HEK293 (cell line): ENCODE data around the gene TRIM46.

Experiments
- CTCF ChIA-PET: fragments of 350-600 bp; formaldehyde crosslinking; extraction: SDS; loops from one replicate; lab custom pipeline; 2021; ENCODE audit warnings: antibody characterized with exemption; lab: Yijun Ruan, JAX
- POLR2A ChIA-PET: fragments of 300-600 bp; formaldehyde crosslinking; extraction: SDS; loops from one replicate; lab custom pipeline; 2020; ENCODE audit warnings: antibody characterized with exemption, inconsistent platforms; lab: Yijun Ruan, JAX
- H3K27ac ChIP-seq: fragments of 200-500 bp; sonication (Bioruptor generic); 2 replicates; pipeline ENCODE4 v1.5.1; 2014; ENCODE audit warnings: low read depth, low read length, control low read depth, inconsistent platforms; ENCODE audit errors: extremely low read depth
- H3K36me3 ChIP-seq, 2 experiments: fragments of 200-500 bp in 1 of 2; sonication (Bioruptor generic) in 1 of 2; 1 replicate in 1 of 2; 2 replicates in 1 of 2; pipeline ENCODE4 v1.5.1; 2014 to 2017; ENCODE audit warnings: inconsistent platforms in 2 of 2, low read length in 2 of 2; ENCODE audit not compliant: control insufficient read depth in 2 of 2, insufficient read depth in 1 of 2
- H3K4me1 ChIP-seq: fragments of 200-500 bp; sonication (Bioruptor generic); 2 replicates; pipeline ENCODE4 v1.5.1; 2014; ENCODE audit warnings: mild to moderate bottlenecking, low read length, inconsistent platforms; ENCODE audit not compliant: control insufficient read depth, insufficient read depth
- H3K4me3 ChIP-seq: 2 replicates; pipeline ENCODE4 v1.5.1; 2011; ENCODE audit warnings: low read depth, mild to moderate bottlenecking, control low read depth, low read length, moderate library complexity
- H3K9me3 ChIP-seq: fragments of 200-500 bp; sonication (Bioruptor generic); 2 replicates; pipeline ENCODE4 v1.5.1; 2014; ENCODE audit warnings: low read depth, low read length, inconsistent platforms; ENCODE audit not compliant: control insufficient read depth, insufficient read depth
- EGR2 ChIP-seq: fragments of 450-650 bp; formaldehyde crosslinking; IDR thresholded peaks from 2 replicates; pipeline ENCODE4 v1.5.1; 2016; ENCODE audit warnings: low read depth, missing biosample characterization, missing genetic modification characterization
- GLIS1 ChIP-seq: fragments of 450-650 bp; formaldehyde crosslinking; IDR thresholded peaks from 2 replicates; pipeline ENCODE4 v1.5.1; 2016; ENCODE audit warnings: missing biosample characterization, missing genetic modification characterization
- IKZF3 ChIP-seq: fragments of 450-650 bp; IDR thresholded peaks from 2 replicates; pipeline ENCODE4 v1.5.0; 2018; ENCODE audit warnings: missing biosample characterization, mild to moderate bottlenecking, missing genetic modification characterization, moderate library complexity
- KLF9 ChIP-seq: fragments of 450-650 bp; formaldehyde crosslinking; IDR thresholded peaks from 2 replicates; pipeline ENCODE4 v1.5.1; 2016; ENCODE audit warnings: missing biosample characterization, missing genetic modification characterization, low read depth
- PRDM1 ChIP-seq: fragments of 450-650 bp; formaldehyde crosslinking; IDR thresholded peaks from 2 replicates; pipeline ENCODE4; 2016; ENCODE audit warnings: missing biosample characterization, missing genetic modification characterization
- SP2 ChIP-seq: fragments of 450-650 bp; formaldehyde crosslinking; IDR thresholded peaks from 2 replicates; pipeline ENCODE4 v1.5.1; 2016; ENCODE audit warnings: missing biosample characterization, missing genetic modification characterization
- TCF7L2 ChIP-seq: IDR thresholded peaks from 2 replicates; pipeline ENCODE4 v1.6.1; 2011; ENCODE audit warnings: low read depth, mild to moderate bottlenecking, inconsistent platforms, low read length, moderate library complexity, borderline replicate concordance
- TRIM28 ChIP-seq: IDR thresholded peaks from 2 replicates; pipeline ENCODE4 v1.6.1; 2011; ENCODE audit warnings: low read length, control low read depth, borderline replicate concordance
- ZBTB20 ChIP-seq: fragments of 450-650 bp; formaldehyde crosslinking; IDR thresholded peaks from 2 replicates; pipeline ENCODE4 v1.5.1; 2016; ENCODE audit warnings: missing biosample characterization, missing genetic modification characterization
- ZFP37 ChIP-seq: fragments of 450-650 bp; formaldehyde crosslinking; IDR thresholded peaks from 2 replicates; pipeline ENCODE4 v1.5.1; 2016; ENCODE audit warnings: missing biosample characterization, missing genetic modification characterization
- ZNF155 ChIP-seq: fragments of 450-650 bp; formaldehyde crosslinking; IDR thresholded peaks from 2 replicates; pipeline ENCODE4 v1.5.1; 2016; ENCODE audit warnings: missing biosample characterization, missing genetic modification characterization
- ZNF2 ChIP-seq: fragments of 450-650 bp; formaldehyde crosslinking; IDR thresholded peaks from 2 replicates; pipeline ENCODE4 v1.5.1; 2016; ENCODE audit warnings: missing biosample characterization, missing genetic modification characterization
- ZNF202 ChIP-seq: fragments of 450-650 bp; formaldehyde crosslinking; IDR thresholded peaks from 2 replicates; pipeline ENCODE4 v1.5.1; 2016; ENCODE audit warnings: missing biosample characterization, missing genetic modification characterization, borderline replicate concordance
- ZNF266 ChIP-seq: fragments of 450-650 bp; formaldehyde crosslinking; IDR thresholded peaks from 2 replicates; pipeline ENCODE4 v1.5.1; 2016; ENCODE audit warnings: missing biosample characterization, missing genetic modification characterization, low read depth
- ZNF302 ChIP-seq: fragments of 450-650 bp; formaldehyde crosslinking; IDR thresholded peaks from 2 replicates; pipeline ENCODE4 v1.5.1; 2016; ENCODE audit warnings: missing biosample characterization, missing genetic modification characterization, low read depth
- ZNF335 ChIP-seq: fragments of 450-650 bp; formaldehyde crosslinking; conservative IDR thresholded peaks from 2 replicates; pipeline ENCODE4 v1.5.1; 2016; ENCODE audit warnings: missing biosample characterization, missing genetic modification characterization
- ZNF37A ChIP-seq: fragments of 450-650 bp; IDR thresholded peaks from 2 replicates; pipeline ENCODE4 v1.5.1; 2018; ENCODE audit warnings: missing biosample characterization, missing genetic modification characterization
- ZNF391 ChIP-seq: fragments of 450-650 bp; formaldehyde crosslinking; IDR thresholded peaks from 2 replicates; pipeline ENCODE4 v1.5.1; 2016; ENCODE audit warnings: low read depth, missing biosample characterization, missing genetic modification characterization, borderline replicate concordance
- ZNF398 ChIP-seq: fragments of 450-650 bp; formaldehyde crosslinking; IDR thresholded peaks from 2 replicates; pipeline ENCODE4 v1.5.1; 2017; ENCODE audit warnings: missing biosample characterization, missing genetic modification characterization
- ZNF404 ChIP-seq: fragments of 450-650 bp; formaldehyde crosslinking; IDR thresholded peaks from 2 replicates; pipeline ENCODE4 v1.5.1; 2017; ENCODE audit warnings: missing biosample characterization, missing genetic modification characterization
- ZNF600 ChIP-seq: fragments of 450-650 bp; formaldehyde crosslinking; IDR thresholded peaks from 2 replicates; pipeline ENCODE4 v1.5.1; 2016; ENCODE audit warnings: missing biosample characterization, missing genetic modification characterization
- ZNF624 ChIP-seq: fragments of 450-650 bp; formaldehyde crosslinking; IDR thresholded peaks from 2 replicates; pipeline ENCODE4 v1.5.1; 2017; ENCODE audit warnings: missing biosample characterization, missing genetic modification characterization
- ZNF626 ChIP-seq: fragments of 450-650 bp; sonication (Bioruptor Pico); formaldehyde crosslinking; IDR thresholded peaks from 2 replicates; pipeline ENCODE4 v1.5.1; 2018; ENCODE audit warnings: missing biosample characterization, missing genetic modification characterization, inconsistent platforms
- ZNF692 ChIP-seq: fragments of 450-650 bp; formaldehyde crosslinking; IDR thresholded peaks from 2 replicates; pipeline ENCODE4 v1.5.1; 2016; ENCODE audit warnings: missing biosample characterization, missing genetic modification characterization
- ZNF785 ChIP-seq: fragments of 450-650 bp; formaldehyde crosslinking; IDR thresholded peaks from 2 replicates; pipeline ENCODE4 v1.5.1; 2016; ENCODE audit warnings: missing biosample characterization, missing genetic modification characterization
- ZNF791 ChIP-seq: fragments of 450-650 bp; formaldehyde crosslinking; IDR thresholded peaks from 2 replicates; pipeline ENCODE4 v1.5.1; 2016; ENCODE audit warnings: missing biosample characterization, missing genetic modification characterization
- TF ChIP-seq, protein P1 (sequence below): fragments of 450-650 bp; formaldehyde crosslinking; conservative IDR thresholded peaks from 2 replicates; pipeline ENCODE4 v1.5.1; 2016; ENCODE audit warnings: low read depth, missing biosample characterization, missing genetic modification characterization
- TF ChIP-seq, protein P2 (sequence below): IDR thresholded peaks from 2 replicates; pipeline ENCODE4 v1.6.1; 2011; ENCODE audit warnings: mild to moderate bottlenecking, low read depth, low read length, borderline replicate concordance

TRIM46 gene

GRCh38 chr1:155206891-155207805, 33.5 kb downstream of the TRIM46 start (continued):
- TF ChIP-seq, protein P1, sequence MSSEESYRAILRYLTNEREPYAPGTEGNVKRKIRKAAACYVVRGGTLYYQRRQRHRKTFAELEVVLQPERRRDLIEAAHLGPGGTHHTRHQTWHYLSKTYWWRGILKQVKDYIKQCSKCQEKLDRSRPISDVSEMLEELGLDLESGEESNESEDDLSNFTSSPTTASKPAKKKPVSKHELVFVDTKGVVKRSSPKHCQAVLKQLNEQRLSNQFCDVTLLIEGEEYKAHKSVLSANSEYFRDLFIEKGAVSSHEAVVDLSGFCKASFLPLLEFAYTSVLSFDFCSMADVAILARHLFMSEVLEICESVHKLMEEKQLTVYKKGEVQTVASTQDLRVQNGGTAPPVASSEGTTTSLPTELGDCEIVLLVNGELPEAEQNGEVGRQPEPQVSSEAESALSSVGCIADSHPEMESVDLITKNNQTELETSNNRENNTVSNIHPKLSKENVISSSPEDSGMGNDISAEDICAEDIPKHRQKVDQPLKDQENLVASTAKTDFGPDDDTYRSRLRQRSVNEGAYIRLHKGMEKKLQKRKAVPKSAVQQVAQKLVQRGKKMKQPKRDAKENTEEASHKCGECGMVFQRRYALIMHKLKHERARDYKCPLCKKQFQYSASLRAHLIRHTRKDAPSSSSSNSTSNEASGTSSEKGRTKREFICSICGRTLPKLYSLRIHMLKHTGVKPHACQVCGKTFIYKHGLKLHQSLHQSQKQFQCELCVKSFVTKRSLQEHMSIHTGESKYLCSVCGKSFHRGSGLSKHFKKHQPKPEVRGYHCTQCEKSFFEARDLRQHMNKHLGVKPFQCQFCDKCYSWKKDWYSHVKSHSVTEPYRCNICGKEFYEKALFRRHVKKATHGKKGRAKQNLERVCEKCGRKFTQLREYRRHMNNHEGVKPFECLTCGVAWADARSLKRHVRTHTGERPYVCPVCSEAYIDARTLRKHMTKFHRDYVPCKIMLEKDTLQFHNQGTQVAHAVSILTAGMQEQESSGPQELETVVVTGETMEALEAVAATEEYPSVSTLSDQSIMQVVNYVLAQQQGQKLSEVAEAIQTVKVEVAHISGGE (tag by site-specific recombination) = no peak
- TF ChIP-seq ZNF302 (tag by site-specific recombination) (no peak), ZNF692 (tag by site-specific recombination) (0 out of 2 replicates have a peak, but pooled peaks have one; percentile 18), IKZF3 (no peak), ZNF2 (tag by site-specific recombination) (peak; percentile 95), ZNF266 (tag by site-specific recombination) (no peak), KLF9 (peak; percentile 9; the same call in 1 of the 2 replicates), ZNF155 (no peak), ZFP37 (0 out of 2 replicates have a peak, but pooled peaks have one; percentile 51), ZNF785 (tag by site-specific recombination) (no peak), ZNF624 (tag by site-specific recombination) (no peak), ZNF391 (no peak; the same call in 1 of the 2 replicates), ZNF202 (no peak), EGR2 (tag by site-specific recombination) (peak; percentile 92), ZBTB20 (no peak), TCF7L2 (no peak), ZNF626 (tag by site-specific recombination) (no peak)
- TF ChIP-seq, protein P2, sequence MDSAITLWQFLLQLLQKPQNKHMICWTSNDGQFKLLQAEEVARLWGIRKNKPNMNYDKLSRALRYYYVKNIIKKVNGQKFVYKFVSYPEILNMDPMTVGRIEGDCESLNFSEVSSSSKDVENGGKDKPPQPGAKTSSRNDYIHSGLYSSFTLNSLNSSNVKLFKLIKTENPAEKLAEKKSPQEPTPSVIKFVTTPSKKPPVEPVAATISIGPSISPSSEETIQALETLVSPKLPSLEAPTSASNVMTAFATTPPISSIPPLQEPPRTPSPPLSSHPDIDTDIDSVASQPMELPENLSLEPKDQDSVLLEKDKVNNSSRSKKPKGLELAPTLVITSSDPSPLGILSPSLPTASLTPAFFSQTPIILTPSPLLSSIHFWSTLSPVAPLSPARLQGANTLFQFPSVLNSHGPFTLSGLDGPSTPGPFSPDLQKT = no peak

GRCh38 chr1:155207806-155208540, 34.3 kb downstream of the TRIM46 start, which contains the start of gene THBS3:
TSS of gene THBS3 (minus strand) at chr1:155207897. CDS start at chr1:155207876, 21 bp downstream.
- H3K9me3 ChIP-seq = no peaks in the 10 kb centered on the region
- ChIA-PET POLR2A (interaction anchor here (0.7 to 1.8 kb wide), 6 partner anchors 11 to 36 kb away, joined by 3 to 8 read pairs (median 5); partner anchors contain the start of gene KRTCAP2), CTCF (interaction anchor here (0.7 to 3.6 kb wide), 10 partner anchors 12 to 116 kb away, joined by 3 to 28 read pairs (median 9); partner anchors contain the start of genes CLK2, KRTCAP2 and TRIM46)
- peak within 1 kb of the TSS; percentile 98 for H3K4me3 ChIP-seq
- H3K27ac ChIP-seq = peak within 1 kb of the TSS; percentile 86; the same call in 1 of the 2 replicates
- H3K4me1 ChIP-seq = peaks cover 4% of the 10 kb centered on the region
- peaks cover 0 to 23% of the 10 kb centered on the region in 2 experiments; a peak in 1 of 3 replicates for H3K36me3 ChIP-seq
- no peak for TF ChIP-seq ZNF37A (tag by site-specific recombination)
- TF ChIP-seq ZNF600 = peak; percentile 37; the same call in 1 of the 2 replicates
- peak; percentile 51 for TF ChIP-seq GLIS1 (tag by site-specific recombination)
- peak; percentile 49; the same call in 1 of the 2 replicates for TF ChIP-seq ZNF398 (tag by site-specific recombination)
- no peak for TF ChIP-seq ZNF404 (tag by site-specific recombination)
- 0 out of 2 replicates have a peak, but pooled peaks have one; percentile 19 for TF ChIP-seq PRDM1
- no peak for TF ChIP-seq TRIM28
- peak; percentile 96; the same call in 1 of the 2 replicates for TF ChIP-seq ZNF335 (tag by site-specific recombination)
- 0 out of 2 replicates have a peak, but pooled peaks have one; percentile 20 for TF ChIP-seq IKZF3
- TF ChIP-seq ZNF791 (tag by site-specific recombination) = 0 out of 2 replicates have a peak, but pooled peaks have one; percentile 21
- TF ChIP-seq SP2 (tag by site-specific recombination) = 0 out of 2 replicates have a peak, but pooled peaks have one; percentile 2
